ENCODE data around the gene CCDC187. TPM values are rescaled to one million over a fixed set of nuclear protein-coding genes. Genes with fewer than 3 reads are reported as not detected.

Gene CCDC187
- total and polyA plus RNA-seq, 2 of the 8 experiments (the other 6 are each of a cell fraction or from before 2014, with no cell fraction given), result 0.02 TPM; not detected in 1

GRCh38 chr9:136243631-136244030, 60.3 kb downstream of the CCDC187 start:
- ChIA-PET POLR2A (ENCODE audit: partially characterized antibody) (no interaction called here), CTCF (ENCODE audit: partially characterized antibody) (interaction anchor here (0.7 to 1.3 kb wide), 7 partner anchors 10 to 26 kb away, joined by 3 to 5 read pairs (median 3); no protein-coding TSS in a partner anchor)
- peak overlapping the region; percentile 86 to 98 for H3K4me2 ChIP-seq (ENCODE audit: insufficient read depth in 1 of 2, low read depth in 2 of 2, low read length in 2 of 2)
- FAIRE-seq (no peak), DNase-seq (ENCODE audit: low read depth in 1 of 2, low spot score in 2 of 2) (no peak)
- no peak overlapping the region for H3K4ac ChIP-seq (replicated peaks; ENCODE audit: insufficient read length, low read depth, low read length)
- H3K79me1 ChIP-seq (ENCODE audit: low read depth, low read length), result peaks cover 24% of the 10 kb centered on the region
- H2AK5ac ChIP-seq (ENCODE audit: low read depth, low read length), result no peak overlapping the region; the same call in 1 of the 2 replicates
- no peak overlapping the region for H3K56ac ChIP-seq (replicated peaks; ENCODE audit: insufficient read length, low read depth, low read length)
- no peak overlapping the region for H4K8ac ChIP-seq (ENCODE audit: extremely low read depth, insufficient read depth, low read length)
- WGBS, 2 experiments (ENCODE audit: extremely low coverage in 1 of 2, insufficient coverage in 1 of 2, insufficient read length in 1 of 2, insufficient replicate concordance in 2 of 2, low coverage in 1 of 2, low lambda C conversion rate in 2 of 2, missing lambda C conversion rate in 1 of 2), result 80% methylated on average over 4 of the region's 4 CpGs; no CpG with 5 or more reads in 1 of the 2 experiments
- no peak overlapping the region for H2BK12ac ChIP-seq (ENCODE audit: low read depth, low read length)
- no peaks in the 10 kb centered on the region for H3K9me3 ChIP-seq (ENCODE audit: insufficient read depth in 2 of 2, low read depth in 1 of 2, low read length in 1 of 2)
- no peak overlapping the region for H4K91ac ChIP-seq (replicated peaks; ENCODE audit: insufficient read length, low read length)
- no peak overlapping the region for H2BK20ac ChIP-seq (ENCODE audit: low read length)
- no peak overlapping the region for H4K5ac ChIP-seq (ENCODE audit: insufficient read length, low read depth, low read length)
- H3K9ac ChIP-seq (replicated peaks in 1 of 4; ENCODE audit: extremely low read depth in 1 of 4, low read depth in 3 of 4, low read length in 3 of 4), result peak overlapping the region in 1 of 4 experiments; percentile 39; a peak in 2 of 7 replicates
- no peak overlapping the region for H3K18ac ChIP-seq (ENCODE audit: extremely low read depth, low read length)
- H3K79me2 ChIP-seq (ENCODE audit: control insufficient read depth in 1 of 2, insufficient read depth in 2 of 2, low read length in 2 of 2), result peaks cover 9 to 65% of the 10 kb centered on the region in 2 experiments
- peaks cover 0 to 3% (median 1%) of the 10 kb centered on the region in 4 experiments; a peak in 2 of 8 replicates for H3K36me3 ChIP-seq (ENCODE audit: control insufficient read depth in 2 of 4, insufficient read depth in 4 of 4, low read length in 3 of 4)
- H3K27me3 ChIP-seq (replicated peaks in 1 of 4; ENCODE audit: control insufficient read depth in 3 of 4, extremely low read depth in 1 of 4, insufficient read depth in 3 of 4, low read length in 3 of 4), result peaks cover 0 to 7% (median 1%) of the 10 kb centered on the region in 4 experiments; a peak in 4 of 7 replicates
- no peak overlapping the region for H3K27ac ChIP-seq (ENCODE audit: low read depth, low read length)
- TF ChIP-seq CHD2 (IDR thresholded peaks at IDR 0.05; ENCODE audit: low read length) (no peak), SIRT6 (IDR thresholded peaks at IDR 0.05; ENCODE audit: low read length) (no peak), TAF7 (optimal IDR thresholded peaks at IDR 0.05; ENCODE audit: borderline replicate concordance, low read depth, low read length) (no peak), CTCF (IDR thresholded peaks at IDR 0.05; ENCODE audit: control extremely low read depth in 1 of 3, insufficient read depth in 1 of 3, low read depth in 1 of 3, low read length in 3 of 3) (no peak), TEAD4 (IDR thresholded peaks at IDR 0.05; ENCODE audit: low read depth, low read length) (no peak), JUN (IDR thresholded peaks at IDR 0.05; ENCODE audit: low read depth, low read length) (no peak), GTF2F1 (IDR thresholded peaks at IDR 0.05; ENCODE audit: borderline replicate concordance, low read depth, low read length) (no peak), USF2 (IDR thresholded peaks at IDR 0.05; ENCODE audit: low read length) (no peak)
- H2BK5ac ChIP-seq (ENCODE audit: low read depth, low read length), result no peak overlapping the region
- H3K23me2 ChIP-seq (ENCODE audit: low read depth, low read length), result no peaks in the 10 kb centered on the region; the same call in 1 of the 2 replicates
- peaks cover 19 to 35% of the 10 kb centered on the region in 2 experiments for H4K20me1 ChIP-seq (replicated peaks in 1 of 2; ENCODE audit: control insufficient read depth in 1 of 2, insufficient read depth in 2 of 2, low read length in 2 of 2)
- peaks cover 3 to 21% (median 13%) of the 10 kb centered on the region in 4 experiments for H3K4me1 ChIP-seq (replicated peaks in 1 of 4; ENCODE audit: control insufficient read depth in 3 of 4, insufficient read depth in 4 of 4, low read length in 3 of 4)
- no peak overlapping the region for H2BK15ac ChIP-seq (ENCODE audit: low read length)
- H3K23ac ChIP-seq (ENCODE audit: insufficient read length), result no peak overlapping the region
- no peak overlapping the region for H2AFZ ChIP-seq (ENCODE audit: low read length)
- H3K4me3 ChIP-seq (ENCODE audit: extremely low read depth in 1 of 4, insufficient read depth in 2 of 4, low read depth in 3 of 4, low read length in 4 of 4), result peak overlapping the region in 1 of 4 experiments; percentile 92; a peak in 2 of 8 replicates
- H3K14ac ChIP-seq (ENCODE audit: insufficient read length), result no peak overlapping the region
- H2BK120ac ChIP-seq (replicated peaks; ENCODE audit: low read depth, low read length), result no peak overlapping the region
